ENCODE data around the gene OBSL1.

Gene OBSL1

DNA sequence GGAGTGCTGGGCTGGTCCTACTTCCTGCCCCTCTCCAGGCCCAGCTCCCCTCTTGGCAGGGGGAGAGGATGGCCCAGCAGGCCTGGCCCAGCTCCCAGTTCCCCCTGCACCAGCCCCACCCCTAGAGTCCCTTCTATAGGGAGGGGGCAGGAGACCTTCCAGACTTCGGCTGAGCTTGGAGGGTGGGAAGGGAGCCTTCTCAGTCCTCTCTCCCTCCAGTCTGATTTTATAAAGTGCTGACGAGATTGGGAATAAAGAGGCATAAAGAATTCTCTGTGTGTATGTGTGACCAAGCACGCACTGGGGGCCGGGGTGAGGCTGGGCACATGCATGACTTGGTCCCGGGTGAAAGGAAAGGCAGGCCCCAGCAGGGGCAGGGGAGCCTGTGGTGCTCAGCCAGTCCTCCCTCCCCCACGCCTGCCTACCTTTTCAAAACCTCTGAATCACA lies 32.8 kb downstream of the OBSL1 start:
- no peak for TF ChIP-seq JUND (IDR thresholded peaks at IDR 0.05; ENCODE audit: low read depth)
- no peak for DNase-seq (ENCODE audit: low read depth in 1 of 2, low spot score in 1 of 2)
- in situ Hi-C loops (cut with HindIII; ENCODE audit: low pct_unique_long_range_greater_than_20kb, low sequenced_read_pairs), result no loop called here

DNA sequence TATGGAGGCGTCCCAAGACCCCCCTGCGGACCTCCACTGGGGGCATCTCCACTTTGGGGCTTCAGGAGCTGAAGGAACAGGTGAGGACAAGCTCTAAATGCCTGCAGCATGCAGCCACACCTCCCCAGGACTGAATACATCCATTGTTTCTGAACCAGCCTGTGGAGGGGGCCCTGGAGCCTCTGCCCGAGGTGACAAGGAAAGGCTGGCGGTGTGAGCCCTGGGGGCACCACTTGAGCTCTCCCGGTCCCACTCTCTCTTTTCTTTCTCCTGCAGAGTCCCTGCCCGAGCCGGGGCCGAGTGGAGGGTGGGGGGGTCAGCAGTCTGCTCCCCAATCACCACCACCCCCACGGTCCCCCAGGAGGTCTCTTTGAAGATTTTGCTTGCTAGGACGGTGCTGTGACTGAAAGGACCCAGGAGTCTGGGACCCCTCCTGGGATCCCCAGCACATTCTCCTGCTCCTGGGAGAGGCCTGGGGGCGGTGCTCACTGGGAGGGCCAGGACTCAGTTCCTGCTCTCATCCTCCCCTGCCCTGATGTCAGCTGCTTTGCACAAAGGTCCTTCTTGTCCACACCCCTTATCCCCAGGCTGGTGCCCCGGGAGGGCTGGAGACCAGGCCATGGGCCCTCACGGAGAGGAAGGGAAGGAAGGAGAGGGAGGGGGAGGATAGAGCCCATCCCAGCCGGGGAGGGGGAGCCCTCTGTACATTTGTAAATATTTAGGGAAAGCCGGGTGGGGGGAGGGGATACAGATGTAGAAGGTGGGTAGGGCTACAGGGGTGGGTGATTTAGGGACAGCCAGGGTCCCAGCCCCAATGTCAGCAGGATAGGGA lies 33.5 kb downstream of the OBSL1 start:
- no peak for DNase-seq (ENCODE audit: low read depth in 1 of 2, low spot score in 1 of 2)
- in situ Hi-C loops (cut with HindIII; ENCODE audit: low pct_unique_long_range_greater_than_20kb, low sequenced_read_pairs), result no loop called here
- TF ChIP-seq JUND (IDR thresholded peaks at IDR 0.05; ENCODE audit: low read depth), result no peak

DNA sequence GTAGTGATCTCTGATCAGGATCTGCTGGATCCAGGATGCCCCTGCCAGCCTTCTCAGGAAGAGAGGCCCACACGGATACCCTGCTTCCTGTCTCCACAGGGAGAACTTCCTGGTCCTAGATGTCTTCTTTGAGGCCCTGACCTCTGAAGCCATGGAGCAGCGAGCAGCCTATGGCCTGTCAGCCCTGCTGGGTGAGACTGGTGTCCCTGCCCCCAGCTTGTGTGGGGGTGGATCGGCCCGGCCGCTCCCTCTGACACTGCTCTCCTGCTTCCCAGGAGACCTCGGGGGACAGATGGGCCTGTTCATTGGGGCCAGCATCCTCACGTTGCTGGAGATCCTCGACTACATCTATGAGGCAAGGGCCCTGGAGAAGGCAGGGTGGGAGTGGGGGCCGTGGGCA lies 34.4 kb downstream of the OBSL1 start:
- no peak for DNase-seq (ENCODE audit: low read depth in 1 of 2, low spot score in 1 of 2)
- TF ChIP-seq JUND (IDR thresholded peaks at IDR 0.05; ENCODE audit: low read depth), result no peak
- in situ Hi-C loops (cut with HindIII; ENCODE audit: low pct_unique_long_range_greater_than_20kb, low sequenced_read_pairs), result no loop called here

GRCh38 chr2:219536425-219536824 lies 34.9 kb downstream of the OBSL1 start:
- no peak for TF ChIP-seq JUND (IDR thresholded peaks at IDR 0.05; ENCODE audit: low read depth)

GRCh38 chr2:219533930-219534661 lies 37.2 kb downstream of the OBSL1 start:
- in situ Hi-C loops (cut with HindIII; ENCODE audit: low pct_unique_long_range_greater_than_20kb, low sequenced_read_pairs), result no loop called here
- peak; percentile 52 to 63 for DNase-seq (ENCODE audit: low read depth in 1 of 2, low spot score in 1 of 2)
- no peak for TF ChIP-seq JUND (IDR thresholded peaks at IDR 0.05; ENCODE audit: low read depth)

More at GRCh38 chr2:219536425-219536824, 34.9 kb downstream of the OBSL1 start:
- in situ Hi-C loops (cut with HindIII; ENCODE audit: low pct_unique_long_range_greater_than_20kb, low sequenced_read_pairs), result no loop called here
- no peak for DNase-seq (ENCODE audit: low read depth in 1 of 2, low spot score in 1 of 2)

DNA sequence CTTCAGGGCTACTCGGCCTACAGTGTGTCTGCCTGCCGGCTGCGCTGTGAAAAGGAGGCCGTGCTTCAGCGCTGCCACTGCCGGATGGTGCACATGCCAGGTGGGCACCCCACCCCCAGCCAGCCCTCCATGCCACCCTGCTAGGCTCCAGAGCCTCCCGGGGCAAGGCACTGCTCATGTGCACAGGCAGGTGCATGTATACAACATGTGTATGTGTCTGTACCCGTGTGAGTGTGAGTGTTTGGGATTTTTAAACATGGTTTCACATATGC lies 39.0 kb downstream of the OBSL1 start:
- no peak for DNase-seq (ENCODE audit: low read depth in 1 of 2, low spot score in 1 of 2)
- no peak for TF ChIP-seq JUND (IDR thresholded peaks at IDR 0.05; ENCODE audit: low read depth)
- in situ Hi-C loops (cut with HindIII; ENCODE audit: low pct_unique_long_range_greater_than_20kb, low sequenced_read_pairs), result no loop called here

- no peak for DNase-seq (ENCODE audit: low read depth in 1 of 2, low spot score in 1 of 2)
- TF ChIP-seq JUND (IDR thresholded peaks at IDR 0.05; ENCODE audit: low read depth), result no peak
- in situ Hi-C loops (cut with HindIII; ENCODE audit: low pct_unique_long_range_greater_than_20kb, low sequenced_read_pairs), result no loop called here
Measured at GRCh38 chr2:219531639-219532377, 39.5 kb downstream of the OBSL1 start.

- TF ChIP-seq JUND (IDR thresholded peaks at IDR 0.05; ENCODE audit: low read depth), result no peak
- DNase-seq (ENCODE audit: low read depth in 1 of 2, low spot score in 1 of 2), result peak; percentile 80 to 86
- in situ Hi-C loops (cut with HindIII; ENCODE audit: low pct_unique_long_range_greater_than_20kb, low sequenced_read_pairs), result no loop called here
Measured at GRCh38 chr2:219530048-219530963, 41.0 kb downstream of the OBSL1 start.

- DNase-seq (ENCODE audit: low read depth in 1 of 2, low spot score in 1 of 2), result no peak
- TF ChIP-seq JUND (IDR thresholded peaks at IDR 0.05; ENCODE audit: low read depth), result no peak
- in situ Hi-C loops (cut with HindIII; ENCODE audit: low pct_unique_long_range_greater_than_20kb, low sequenced_read_pairs), result no loop called here
Measured at GRCh38 chr2:219527472-219527871, 43.9 kb downstream of the OBSL1 start.

GRCh38 chr2:219527076-219527394 lies 44.3 kb downstream of the OBSL1 start:
- no peak for TF ChIP-seq JUND (IDR thresholded peaks at IDR 0.05; ENCODE audit: low read depth)
- DNase-seq (ENCODE audit: low read depth in 1 of 2, low spot score in 1 of 2), result peak in 1 of 2 experiments; percentile 32
- in situ Hi-C loops (cut with HindIII; ENCODE audit: low pct_unique_long_range_greater_than_20kb, low sequenced_read_pairs), result no loop called here

GRCh38 chr2:219526320-219527075 lies 44.8 kb downstream of the OBSL1 start:
- DNase-seq (ENCODE audit: low read depth in 1 of 2, low spot score in 1 of 2), result no peak
- TF ChIP-seq JUND (IDR thresholded peaks at IDR 0.05; ENCODE audit: low read depth), result no peak
- in situ Hi-C loops (cut with HindIII; ENCODE audit: low pct_unique_long_range_greater_than_20kb, low sequenced_read_pairs), result no loop called here

Data from T47D (cell line).